GM12873 (cell line): ENCODE measurements around the gene PIK3C2A.

Experiments used
- TF ChIP-seq, protein P1 (sequence below): IDR thresholded peaks from 2 replicates; pipeline ENCODE4 v1.5.1; 2012; ENCODE audit warnings: low read depth, mild to moderate bottlenecking, moderate library complexity, low read length, control low read depth; ENCODE audit not compliant: insufficient read depth; ENCODE audit errors: missing control alignments

The PIK3C2A gene

DNA sequence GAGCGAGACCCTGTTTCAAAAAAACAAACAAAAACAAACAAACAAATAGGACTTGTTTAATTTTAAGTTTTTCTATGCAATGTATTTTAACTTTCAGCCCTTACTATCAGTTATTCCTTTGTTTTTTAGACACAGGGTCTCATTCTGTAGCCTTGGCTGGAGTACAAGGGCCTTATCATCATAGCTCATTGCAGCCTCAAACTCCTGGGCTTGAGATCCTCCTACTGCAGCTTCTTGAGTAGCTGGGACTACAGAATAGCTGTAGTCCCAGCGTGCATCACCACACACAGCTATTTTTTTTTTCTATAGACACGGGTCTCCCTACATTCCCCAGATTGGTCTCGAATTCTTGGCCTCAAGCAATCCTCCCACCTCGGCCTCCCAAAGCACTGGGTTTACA, 44.5 kb downstream of the PIK3C2A start:
- TF ChIP-seq, protein P1, sequence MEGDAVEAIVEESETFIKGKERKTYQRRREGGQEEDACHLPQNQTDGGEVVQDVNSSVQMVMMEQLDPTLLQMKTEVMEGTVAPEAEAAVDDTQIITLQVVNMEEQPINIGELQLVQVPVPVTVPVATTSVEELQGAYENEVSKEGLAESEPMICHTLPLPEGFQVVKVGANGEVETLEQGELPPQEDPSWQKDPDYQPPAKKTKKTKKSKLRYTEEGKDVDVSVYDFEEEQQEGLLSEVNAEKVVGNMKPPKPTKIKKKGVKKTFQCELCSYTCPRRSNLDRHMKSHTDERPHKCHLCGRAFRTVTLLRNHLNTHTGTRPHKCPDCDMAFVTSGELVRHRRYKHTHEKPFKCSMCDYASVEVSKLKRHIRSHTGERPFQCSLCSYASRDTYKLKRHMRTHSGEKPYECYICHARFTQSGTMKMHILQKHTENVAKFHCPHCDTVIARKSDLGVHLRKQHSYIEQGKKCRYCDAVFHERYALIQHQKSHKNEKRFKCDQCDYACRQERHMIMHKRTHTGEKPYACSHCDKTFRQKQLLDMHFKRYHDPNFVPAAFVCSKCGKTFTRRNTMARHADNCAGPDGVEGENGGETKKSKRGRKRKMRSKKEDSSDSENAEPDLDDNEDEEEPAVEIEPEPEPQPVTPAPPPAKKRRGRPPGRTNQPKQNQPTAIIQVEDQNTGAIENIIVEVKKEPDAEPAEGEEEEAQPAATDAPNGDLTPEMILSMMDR, result no peak

DNA sequence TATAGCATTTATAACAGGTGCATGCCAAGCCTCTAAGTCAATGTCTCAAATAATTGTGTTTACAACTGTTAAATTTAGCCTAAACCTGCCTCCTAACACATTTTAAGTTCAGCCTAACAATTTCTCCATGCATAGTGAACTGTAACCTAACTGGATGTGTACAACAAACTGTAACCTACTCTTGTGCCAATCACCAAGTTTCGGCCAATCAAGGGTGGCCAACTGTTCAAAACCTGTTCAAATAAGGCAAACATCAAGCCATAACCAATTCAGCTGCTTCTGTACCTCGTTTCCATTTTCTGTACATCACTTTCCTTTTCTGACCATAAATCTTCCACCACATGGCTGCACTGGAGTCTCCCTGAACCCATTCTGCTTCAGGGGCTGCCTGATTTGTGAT, 45.4 kb downstream of the PIK3C2A start:
- TF ChIP-seq, protein P1, result no peak

DNA sequence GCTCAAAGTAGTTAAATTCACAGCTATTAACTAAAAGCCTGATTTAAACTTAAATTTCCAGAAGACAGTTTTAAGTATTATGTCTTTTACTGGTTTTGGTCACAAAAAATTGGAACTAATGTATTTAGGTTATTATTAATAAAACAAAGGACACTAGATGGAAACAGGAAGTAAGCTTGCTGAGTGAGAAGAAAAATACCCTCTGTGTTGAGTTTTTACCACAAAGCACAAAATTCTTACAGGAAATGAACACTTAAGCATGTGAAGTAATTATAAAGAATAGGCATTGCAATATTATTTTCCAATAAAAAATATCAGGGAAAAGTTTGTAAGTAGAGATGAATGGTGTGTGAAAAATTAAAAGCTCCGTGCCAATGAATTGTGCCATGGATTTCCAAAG, 46.3 kb downstream of the PIK3C2A start:
- TF ChIP-seq, protein P1, result no peak

DNA sequence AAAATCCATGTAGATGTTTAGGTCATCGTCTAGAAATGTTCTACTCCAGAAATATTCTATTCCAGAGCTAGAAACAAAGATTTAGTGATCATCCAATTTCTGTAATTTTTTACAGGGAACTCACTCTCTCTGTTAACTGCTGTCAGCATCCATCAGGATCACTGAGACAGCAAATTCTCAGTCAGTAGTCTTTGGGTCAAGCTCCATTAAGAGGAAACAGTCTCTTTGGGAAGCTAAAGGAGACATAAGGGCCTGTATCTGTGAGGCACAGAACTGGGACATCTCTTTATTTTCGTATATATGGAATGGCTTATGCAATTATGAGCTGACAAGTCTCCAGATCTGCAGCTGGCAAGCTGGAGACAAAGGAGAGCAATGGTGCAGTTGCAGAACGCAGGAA, 48.3 kb downstream of the PIK3C2A start:
- TF ChIP-seq, protein P1, result no peak
